Activated CD8-positive, alpha-beta memory T cell treated with anti-CD3 and anti-CD28 coated beads, Interleukin-2, amount 50 U/mL, for 1 hour (primary cell): ENCODE measurements around the gene MAP7.

Experiments
- DNase-seq: peaks from one replicate; pipeline ENCODE4 v3.0.0-alpha.2; 2020; ENCODE audit errors: extremely low read depth

MAP7 gene

DNA sequence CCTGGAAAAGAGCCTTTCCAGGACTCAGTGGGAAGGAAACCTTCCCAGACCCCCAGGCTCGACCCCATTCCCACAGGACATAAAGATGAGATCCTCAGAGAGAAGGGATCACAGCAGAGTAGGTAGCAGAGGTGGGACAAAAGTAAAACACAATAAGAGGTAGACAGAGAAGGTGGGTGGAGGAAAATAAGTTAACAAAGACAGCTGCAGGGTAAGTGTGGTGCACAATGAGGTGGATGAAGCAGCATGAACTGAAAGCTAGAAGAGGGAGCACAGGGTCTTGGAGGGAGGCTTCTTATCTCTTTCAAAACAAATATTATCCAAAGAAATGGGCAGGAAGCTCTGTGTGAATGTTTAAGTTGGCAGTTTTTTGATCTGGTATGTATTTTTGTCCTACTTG, 14.0 kb upstream of the MAP7 start:
- DNase-seq, result no peak

DNA sequence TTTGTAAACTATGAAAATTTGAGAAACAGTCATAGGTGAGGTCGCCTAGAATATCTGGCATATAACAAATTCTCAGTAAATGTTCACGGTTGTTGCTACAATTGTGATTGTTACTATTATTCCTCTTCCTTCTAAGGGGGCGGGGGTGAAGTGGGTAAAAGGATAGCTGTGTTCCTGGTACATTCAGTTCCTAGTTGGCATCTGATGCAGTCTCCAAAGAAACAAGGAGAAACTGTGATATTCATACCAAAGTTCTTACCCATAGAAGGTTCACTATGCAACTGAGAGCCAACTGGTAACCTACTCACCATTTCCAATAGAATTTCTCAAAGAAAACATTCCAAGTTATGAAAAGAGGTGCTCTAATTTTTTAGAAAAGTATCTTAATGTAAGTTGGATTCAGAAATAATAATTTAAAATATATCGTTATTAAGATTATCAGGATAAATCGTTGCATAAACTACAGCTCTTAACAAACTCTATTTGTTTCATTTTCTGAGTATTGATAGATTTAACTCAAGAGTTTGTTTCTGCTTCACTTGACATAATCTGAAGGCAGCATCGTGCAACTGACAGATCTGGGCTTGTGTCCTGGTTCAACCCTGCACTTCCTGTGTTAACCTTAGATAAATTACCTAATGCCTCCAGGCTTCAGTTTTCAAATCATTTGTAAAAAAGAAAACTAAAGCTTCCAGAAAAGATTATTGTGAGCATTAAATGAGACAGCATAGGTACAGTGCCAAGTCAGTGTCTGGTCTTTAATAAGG, 13.3 kb upstream of the MAP7 start:
- no peak for DNase-seq

DNA sequence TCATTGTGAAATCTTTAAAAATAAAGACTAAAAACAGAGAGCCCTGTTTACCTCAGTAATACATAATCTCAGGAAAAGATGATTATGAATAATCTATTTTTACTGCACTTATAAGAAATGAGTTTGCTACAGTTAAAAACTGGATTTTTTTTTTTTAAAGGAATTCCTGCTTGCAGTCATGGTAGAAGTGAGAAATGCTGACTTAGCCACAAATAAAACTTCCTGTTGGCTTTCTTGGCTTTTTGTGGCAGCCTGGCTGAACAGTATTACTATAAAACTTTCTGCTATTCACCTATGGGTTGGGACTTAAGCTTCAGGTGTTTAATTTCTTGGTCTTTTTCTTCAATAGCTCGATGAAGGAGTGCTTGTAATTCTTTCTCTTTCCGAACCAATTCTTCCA, 12.0 kb upstream of the MAP7 start:
- DNase-seq, result no peak

DNA sequence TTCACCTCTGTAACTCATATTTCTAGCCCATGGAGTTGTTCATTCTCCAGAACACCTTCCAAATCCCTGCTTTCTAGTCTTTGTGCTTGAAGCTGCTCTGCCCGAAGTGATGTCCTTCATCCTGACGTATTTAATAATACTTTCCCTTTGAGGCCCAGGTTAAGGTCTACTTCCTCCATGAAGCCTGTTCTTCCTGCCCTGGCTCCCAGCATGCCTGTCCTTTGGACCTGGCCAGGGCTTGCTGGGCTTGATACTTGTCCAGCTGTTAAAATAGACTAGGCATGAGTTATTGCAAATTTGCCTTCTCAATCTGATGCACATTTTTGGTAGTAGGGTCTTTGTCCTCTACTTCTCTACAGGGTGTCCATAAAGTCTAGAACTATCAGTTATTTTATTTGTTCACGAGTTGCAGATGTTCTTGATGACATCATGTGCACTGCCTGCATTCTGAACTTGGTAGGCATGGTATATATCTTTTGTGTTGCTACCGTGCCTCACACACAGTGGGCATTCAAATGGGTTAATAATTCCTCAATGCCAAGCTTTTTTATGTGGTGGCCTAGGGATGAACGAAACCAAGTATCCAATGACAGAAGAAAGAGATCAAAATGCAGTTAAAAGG, 3.1 kb upstream of the MAP7 start:
- DNase-seq, result no peak

DNA sequence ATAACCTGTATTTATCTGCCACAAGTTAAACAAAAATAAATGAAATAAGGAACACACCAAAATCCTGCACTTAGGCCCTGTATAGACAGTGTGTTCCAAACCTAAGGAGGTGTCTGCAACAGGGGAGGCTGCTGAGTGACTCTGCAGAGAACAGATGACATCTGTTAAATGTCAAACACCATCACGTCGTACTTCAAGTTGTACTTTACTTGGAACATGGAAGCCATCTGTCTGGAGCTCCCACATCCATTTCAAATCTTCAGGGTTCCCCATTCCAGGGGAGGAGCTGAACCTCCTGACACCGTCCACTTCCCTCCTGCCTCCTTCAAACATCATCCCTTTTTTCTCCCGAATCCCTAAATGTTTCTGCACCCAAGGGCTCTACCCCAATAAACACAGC, 1.8 kb upstream of the MAP7 start:
- DNase-seq, result no peak

DNA sequence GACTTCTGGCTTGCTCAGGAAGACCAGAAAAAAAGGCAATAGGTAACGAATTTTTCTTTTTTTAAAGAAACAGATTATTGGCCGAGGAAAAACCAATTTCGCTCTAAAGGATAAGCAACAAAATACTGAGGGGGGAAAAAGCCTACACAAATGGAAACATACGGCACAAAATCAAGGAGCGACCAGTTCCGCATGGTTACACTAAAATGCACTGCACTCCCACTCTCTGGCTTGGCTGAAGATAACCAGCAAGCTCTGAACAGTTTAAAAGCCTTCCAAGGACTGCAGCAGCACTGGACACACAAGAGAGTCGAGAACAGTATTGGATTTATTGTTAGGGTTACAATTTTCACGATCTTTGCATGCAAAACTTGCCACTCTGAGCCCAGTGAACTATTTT, 881 bp upstream of the MAP7 start:
- DNase-seq, result no peak

DNA sequence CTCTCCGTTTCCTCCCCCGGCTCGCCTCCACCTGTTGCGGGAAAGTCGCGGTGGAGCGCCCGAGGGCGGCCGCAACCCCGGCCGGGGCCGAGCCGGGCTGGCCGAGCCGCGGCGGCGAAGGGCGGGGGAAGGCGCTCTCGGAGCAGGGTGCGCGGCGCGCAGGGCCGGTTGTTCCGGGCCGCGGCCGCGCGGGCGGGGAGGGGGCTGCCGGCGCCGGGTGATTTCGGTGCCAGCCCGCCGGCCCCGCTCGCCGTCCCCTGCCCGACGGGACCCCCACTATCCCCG, 235 bp downstream of the MAP7 start:
- no peak for DNase-seq

DNA sequence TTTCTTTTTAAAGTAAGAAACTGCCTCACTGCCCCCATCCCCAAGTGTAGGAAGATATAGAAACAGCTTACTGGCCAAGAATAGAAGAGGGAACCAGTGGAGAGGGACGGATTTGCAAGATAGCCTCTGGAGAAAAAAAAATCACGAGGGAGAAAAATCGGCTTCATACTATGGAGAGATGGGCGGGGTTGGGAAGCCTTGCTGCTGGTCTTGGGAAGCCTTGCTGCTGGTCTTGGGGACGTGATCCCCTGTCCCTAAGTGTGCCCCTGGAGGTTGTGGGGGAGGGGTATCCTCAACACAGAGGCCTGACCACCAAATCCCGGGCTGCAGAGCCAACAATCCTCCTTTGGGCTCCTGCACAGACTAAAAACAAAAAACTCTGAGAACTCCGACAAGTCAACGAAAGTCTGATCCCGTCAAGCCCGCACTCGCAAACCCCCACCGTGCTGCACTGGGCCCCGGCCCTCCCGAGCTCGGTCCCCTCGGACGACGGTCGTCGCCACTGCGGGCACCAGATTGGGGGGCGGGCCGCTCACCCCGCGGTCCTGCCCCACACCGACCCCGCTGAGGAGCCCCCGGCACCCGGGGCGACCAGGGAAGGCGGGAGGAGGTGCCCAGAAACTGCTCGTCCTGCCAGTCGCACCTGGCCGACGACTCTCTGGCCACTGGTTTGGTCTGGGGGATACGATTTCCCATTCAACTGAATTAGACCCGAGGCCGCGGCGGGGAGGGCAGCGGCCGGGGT, 750 bp downstream of the MAP7 start:
- DNase-seq, result no peak

DNA sequence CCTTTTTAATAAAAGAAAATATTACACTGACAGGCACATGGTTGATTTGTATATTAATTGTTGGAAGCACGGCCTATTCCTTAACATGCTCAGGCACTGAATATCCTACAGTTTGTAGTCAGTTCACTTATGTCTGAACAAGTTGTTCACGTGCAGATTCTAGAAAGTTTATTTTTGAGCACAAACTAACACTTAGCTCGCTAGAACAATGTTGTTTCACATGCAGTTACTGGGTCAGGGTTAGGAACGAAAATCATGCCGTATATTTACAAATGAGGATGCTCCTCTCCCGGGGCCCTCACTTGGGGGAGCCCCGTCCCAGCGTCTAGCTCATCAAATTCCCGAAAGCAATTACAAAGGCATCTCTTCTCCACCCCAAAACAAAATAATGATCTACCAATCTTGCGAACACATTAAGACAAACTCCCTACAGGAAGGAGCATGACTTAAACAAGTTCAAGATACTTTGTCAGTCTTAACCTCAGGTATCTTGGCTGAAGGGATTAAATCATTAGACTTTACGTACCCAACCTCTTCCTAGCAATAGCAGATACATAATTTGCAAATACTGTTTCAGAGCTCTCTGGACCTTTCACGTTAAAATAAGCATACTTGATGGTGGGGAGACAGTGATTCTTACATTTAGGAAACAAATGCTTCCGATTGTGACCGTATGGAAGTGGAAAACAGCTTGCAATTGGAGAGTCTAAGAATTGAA, 1.5 kb downstream of the MAP7 start:
- DNase-seq, result no peak

DNA sequence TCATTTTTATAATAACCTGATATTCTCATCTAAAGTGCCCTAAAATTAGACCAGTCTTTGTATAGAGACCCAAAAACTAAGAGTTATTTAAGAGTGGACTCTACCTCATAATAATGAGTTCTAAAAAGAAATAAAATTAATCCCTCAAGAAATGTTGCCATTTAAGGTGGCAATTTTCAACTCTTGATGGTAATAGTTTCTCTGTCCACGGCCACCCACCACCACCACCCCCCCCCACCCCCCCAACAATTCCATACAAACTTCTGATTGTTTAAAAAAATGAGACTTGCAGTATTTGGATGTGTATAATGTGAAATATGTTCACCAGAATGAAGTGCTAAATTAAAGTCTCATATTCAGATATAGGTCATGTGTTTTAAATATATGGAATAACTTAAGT, 2.4 kb downstream of the MAP7 start:
- no peak for DNase-seq

DNA sequence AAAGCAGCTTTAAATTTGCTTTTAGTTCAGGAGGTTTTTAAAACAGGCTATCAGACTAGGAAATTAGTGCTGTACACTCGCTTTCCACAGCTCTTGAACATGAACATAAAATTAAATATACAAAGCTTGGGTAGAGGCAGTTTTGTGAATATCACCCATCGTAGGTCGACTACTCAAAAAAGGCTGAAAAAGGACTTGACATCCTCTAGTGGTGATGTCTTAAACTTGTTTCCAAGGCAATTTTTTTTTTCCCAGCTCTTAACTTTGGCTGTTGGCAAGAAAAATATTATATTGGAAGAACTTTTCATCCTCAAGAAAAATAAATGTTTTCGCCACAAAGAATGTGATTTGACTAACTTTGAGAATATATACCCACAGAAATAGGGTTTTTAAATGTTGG, 2.9 kb downstream of the MAP7 start:
- no peak for DNase-seq

DNA sequence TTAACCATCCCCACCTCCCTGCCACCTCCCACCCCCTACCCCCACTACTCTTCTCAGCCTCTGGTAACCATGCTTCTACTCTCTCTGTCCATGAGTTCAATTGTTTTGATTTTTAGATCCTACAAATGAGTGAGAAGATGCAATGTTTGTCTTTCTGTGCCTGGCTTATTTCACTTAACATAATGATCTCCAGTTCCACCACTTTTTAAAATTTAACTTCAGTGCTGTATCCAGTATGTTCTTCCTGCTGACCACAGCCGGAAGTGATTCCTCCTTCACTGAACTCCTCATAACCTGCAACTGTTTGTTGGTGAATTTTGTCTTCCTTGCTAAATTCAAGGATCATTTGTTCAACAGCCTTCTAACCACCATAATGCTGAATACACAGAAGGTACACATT, 3.9 kb downstream of the MAP7 start:
- DNase-seq, result no peak

DNA sequence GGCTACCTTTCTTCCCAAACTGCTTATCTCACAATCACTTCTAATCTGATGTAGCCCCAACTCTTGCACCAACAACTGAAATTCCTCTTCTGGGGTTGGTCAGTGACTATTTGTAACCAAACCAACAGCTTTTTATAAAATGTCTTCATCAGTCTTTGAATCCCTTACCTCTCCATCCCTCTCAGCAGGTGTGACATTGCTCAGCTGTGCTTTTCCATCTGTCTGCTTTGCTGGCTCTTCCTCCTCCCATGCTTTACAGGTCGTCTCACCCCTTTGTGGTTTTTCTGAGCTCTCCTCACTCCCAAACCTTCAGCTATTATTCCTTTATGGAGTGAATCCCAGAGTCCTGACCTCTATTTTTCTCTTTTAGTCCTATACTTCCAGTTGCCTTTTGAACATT, 5.9 kb downstream of the MAP7 start:
- no peak for DNase-seq

DNA sequence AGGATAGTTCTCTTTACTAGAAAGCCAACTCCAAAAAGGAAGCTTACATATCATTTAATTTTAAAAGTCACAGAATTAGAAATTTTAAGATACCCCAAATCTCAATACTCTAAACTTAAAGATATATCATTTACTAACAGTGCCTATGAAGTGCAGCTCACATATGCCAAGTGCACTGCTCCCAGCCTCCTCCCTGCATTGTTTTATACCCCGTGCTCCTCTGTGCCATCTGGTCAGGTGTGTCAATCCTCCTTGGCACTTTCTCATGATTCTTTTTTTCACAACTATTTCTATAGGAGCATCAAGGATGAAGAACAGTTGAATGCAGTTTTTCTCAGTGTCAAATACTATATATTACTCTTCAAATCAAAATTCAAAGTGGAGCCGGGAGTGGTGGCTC, 8.8 kb downstream of the MAP7 start:
- DNase-seq, result no peak

DNA sequence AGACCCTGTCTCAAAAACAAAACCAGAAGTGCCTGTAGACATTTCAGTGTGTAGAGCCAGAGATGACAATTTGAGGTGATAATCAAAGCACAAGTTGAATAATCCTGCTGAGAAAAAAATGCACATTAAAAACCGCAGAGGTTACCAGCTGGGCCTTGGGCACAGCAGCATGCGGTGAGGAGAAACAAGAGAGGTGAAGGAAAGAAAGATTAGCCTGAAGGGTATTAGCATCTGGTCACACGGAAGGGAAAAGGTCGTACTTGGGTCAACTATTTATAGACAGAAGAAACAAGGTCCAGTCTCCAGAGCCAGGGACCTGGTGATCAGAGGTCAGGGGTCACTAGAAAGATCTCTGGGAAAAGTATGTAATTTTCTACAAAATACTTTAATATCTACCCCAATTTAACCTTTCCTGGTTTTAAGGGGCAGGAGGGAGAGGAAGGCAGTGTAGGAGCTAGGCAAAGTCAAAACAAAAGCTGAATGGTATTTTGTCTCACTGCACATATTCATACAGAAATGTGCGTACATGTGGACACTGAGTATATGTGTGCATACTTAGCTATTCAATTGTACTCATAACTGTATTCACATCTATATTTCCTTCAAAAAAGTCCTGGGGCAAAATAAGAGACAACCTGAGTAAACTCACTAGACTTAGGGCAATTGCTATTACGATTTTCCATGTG, 10.1 kb downstream of the MAP7 start:
- DNase-seq, result no peak

DNA sequence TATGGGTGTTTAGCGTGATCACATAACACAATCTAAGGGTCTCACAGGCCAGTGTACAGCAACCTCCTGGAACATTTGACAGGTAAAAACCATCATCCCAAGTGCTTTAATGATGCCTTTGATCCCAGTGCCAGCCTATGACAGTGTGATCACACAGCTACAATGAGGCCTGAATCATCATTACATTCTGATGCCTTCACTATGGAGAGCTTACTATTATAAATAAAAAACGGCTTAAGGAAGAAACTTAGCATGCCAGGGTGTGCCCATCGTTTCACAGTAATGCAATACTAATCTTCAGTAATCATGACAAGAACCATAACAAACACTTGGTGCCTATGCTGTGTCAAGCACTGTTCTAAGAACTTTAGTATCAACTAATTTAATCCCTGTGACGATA, 11.4 kb downstream of the MAP7 start:
- DNase-seq, result no peak

DNA sequence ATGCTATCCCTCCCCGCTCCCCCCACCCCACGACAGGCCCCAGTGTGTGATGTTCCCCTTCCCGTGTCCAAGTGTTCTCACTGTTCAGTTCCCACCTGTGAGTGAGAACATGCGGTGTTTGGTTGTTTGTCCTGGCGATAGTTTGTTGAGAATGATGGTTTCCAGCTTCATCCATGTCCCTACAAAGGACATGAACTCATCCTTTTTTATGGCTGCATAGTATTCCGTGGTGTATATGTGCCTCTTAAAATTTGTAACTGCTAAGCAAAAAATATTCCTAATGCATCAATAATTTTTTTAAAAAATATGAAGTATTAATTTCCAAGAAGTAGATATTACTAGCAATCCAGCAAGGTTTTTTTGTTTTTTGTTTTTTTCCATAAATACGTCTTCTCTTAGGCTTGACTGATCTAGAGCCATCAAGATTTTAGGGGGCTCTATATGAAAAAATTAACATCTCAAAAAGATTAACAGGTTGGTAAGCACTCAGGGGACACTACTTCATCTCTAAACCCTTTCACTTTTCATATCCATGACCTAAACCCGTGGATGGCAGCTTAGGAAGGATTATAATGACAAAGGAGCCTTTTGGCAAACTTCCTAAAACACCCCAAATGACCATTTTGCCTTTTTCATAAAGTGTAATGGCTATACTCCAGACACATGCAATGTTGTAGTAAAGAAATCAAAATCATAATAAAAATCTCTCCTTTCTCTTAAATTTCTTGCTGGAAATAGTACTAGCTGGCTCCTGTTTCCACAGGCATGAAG, 14.2 kb downstream of the MAP7 start:
- no peak for DNase-seq

DNA sequence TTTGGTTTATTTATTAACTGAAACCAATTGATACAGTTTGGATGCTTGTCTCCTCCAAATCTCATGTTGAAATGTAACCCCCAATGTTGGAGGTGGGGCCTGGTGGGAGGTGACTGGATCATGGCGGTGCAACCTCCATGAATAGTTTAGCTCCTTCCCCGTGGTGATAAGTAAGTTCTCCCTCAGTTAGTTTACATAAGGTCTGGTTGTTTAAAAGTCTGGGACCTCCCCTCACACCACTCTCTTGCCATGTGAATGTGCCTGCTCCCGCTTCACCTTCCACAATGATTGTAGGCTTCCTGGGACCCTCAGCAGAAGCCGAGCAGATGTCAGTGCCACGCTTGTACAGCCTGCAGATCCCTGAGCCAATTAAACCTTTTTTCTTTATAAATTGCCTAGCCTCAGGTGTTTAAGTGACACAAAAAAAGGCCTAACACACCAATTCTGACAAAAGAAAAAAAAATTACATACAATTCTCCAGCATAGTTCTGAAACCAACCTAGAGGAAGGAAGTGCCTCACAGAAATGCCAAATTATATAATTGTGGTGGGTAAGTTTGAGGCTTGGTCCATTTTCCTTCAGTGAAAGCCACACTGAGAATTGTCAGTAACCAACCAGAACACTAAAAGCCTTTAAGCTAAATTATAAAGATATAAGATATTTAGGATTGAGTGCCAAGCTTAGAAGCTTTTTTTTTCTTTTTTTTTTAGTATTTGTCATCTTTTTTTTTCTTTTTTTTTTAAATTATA, 15.0 kb downstream of the MAP7 start:
- DNase-seq, result no peak

DNA sequence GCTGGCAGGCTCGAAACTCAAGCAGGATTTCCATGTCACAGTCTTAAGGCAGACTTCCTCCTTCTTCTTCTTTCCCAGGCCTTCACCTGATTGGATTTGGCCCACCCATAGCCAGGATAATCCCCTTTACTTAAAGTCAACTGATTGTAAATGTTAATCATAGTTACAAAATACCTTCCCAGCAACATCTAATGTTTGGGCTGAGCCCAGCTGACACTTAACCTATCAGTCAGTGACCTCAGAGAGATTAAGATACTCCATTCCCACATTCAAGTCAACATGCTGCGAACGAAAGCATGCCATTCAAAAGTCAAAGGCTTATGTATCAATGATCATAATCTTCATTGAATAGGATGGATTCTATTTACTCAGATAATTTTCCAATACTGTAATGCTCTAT, 16.0 kb downstream of the MAP7 start:
- DNase-seq, result no peak

DNA sequence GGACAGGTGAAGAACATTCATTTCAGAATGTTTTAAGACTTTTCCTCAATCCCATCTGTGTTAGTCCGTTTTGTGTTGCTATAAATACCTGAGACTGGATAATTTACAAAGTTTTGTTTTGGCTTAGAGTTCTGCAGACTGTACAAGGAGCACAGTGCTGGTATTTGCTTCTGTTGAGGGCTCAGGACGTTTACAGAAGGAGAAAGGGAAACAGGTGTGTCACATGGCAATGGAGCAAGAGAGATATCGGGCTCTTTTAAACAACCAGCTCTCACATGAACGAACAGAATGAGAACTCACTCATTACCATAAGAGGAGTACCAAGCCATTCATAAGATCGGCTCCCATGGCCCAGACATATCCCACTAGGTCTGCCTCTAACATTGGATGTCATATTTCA, 16.7 kb downstream of the MAP7 start:
- no peak for DNase-seq

DNA sequence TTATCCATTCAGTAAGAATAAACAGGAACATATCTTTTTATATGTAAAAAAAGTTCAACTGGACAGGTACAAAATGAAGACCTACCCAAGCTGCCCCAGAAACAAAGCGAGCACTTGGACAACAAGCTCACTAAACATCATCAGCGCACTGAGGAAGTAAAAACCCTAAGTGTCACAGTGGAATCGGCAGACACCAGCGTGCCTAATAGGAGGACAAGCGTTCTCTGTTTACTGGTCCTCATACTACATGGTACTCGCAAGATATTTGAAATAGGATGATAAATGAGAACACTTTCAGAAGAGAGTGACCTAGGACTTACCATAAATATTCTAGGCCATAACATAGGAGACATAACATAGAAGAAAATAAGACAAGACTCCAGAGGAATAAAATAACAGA, 18.2 kb downstream of the MAP7 start:
- DNase-seq, result no peak
